B cell (primary cell): Measurements from ENCODE around the gene CYP4F3. TPM values are rescaled to one million over a fixed set of nuclear protein-coding genes. Genes with fewer than 3 reads are reported as not detected.

Experiments
- ATAC-seq: fragments of 200-7000 bp; cut with Tn5 transposase; one replicate; pipeline ENCODE4 v1.10.0; 2021; ENCODE audit warnings: low read depth, mild to moderate bottlenecking, moderate number of reproducible peaks, moderate library complexity
- CTCF ChIA-PET: fragments of 350-600 bp; sonication (Branson Sonifier 250); formaldehyde crosslinking; loops from one replicate; lab custom pipeline; 2021; ENCODE audit warnings: antibody characterized with exemption, inconsistent platforms; lab: Charles Lee
- POLR2A ChIA-PET: fragments of 350-600 bp; sonication (Branson Sonifier 250); formaldehyde crosslinking; loops from one replicate; lab custom pipeline; 2021; ENCODE audit warnings: antibody characterized with exemption; lab: Charles Lee
- DNase-seq: peaks from one replicate; pipeline ENCODE4 v3.0.0; 2013
- H2AFZ ChIP-seq: 2 replicates; pipeline ENCODE4 v1.6.1; 2012; ENCODE audit warnings: mild to moderate bottlenecking, low read depth, low read length; ENCODE audit not compliant: insufficient read depth, poor library complexity, severe bottlenecking
- H3K27ac ChIP-seq, 2 donors: 1 replicate in 1 of 2; 2 replicates in 1 of 2; pipeline ENCODE4 v1.5.1; 2012 to 2013; ENCODE audit warnings: low read length in 2 of 2, mild to moderate bottlenecking in 2 of 2, moderate library complexity in 1 of 2
- H3K27me3 ChIP-seq, 4 experiments: fragments of 200-600 bp in 1 of 4; sonication (generic) in 1 of 4; replicated peaks in 1 of 4; 1 replicate in 2 of 4; 2 replicates in 2 of 4; pipeline versions ENCODE4 v1.6.1 to v1.7.0; 2013 to 2016; ENCODE audit warnings: low read length in 3 of 4, mild to moderate bottlenecking in 2 of 4, mixed read lengths in 1 of 4, moderate library complexity in 1 of 4; ENCODE audit not compliant: insufficient read depth in 4 of 4, control insufficient read depth in 3 of 4; ENCODE audit errors: control extremely low read depth in 1 of 4
- H3K36me3 ChIP-seq, 2 experiments: replicated peaks in 1 of 2; 1 replicate in 1 of 2; 2 replicates in 1 of 2; pipeline versions ENCODE4 v1.6.1 to v1.7.1; 2013; ENCODE audit warnings: low read length in 1 of 2; ENCODE audit not compliant: insufficient read depth in 2 of 2, control insufficient read depth in 1 of 2; ENCODE audit errors: control extremely low read depth in 1 of 2, extremely low read depth in 1 of 2
- H3K4me1 ChIP-seq, 2 donors: fragments of 200-600 bp in 1 of 2; sonication (generic) in 1 of 2; 1 replicate in 1 of 2; 2 replicates in 1 of 2; pipeline versions ENCODE4 v1.5.1 to v1.6.1; 2013 to 2017; ENCODE audit warnings: low read length in 2 of 2; ENCODE audit not compliant: control insufficient read depth in 2 of 2, insufficient read depth in 2 of 2
- H3K4me2 ChIP-seq: replicated peaks from 2 replicates; pipeline ENCODE3; 2012; ENCODE audit warnings: mild to moderate bottlenecking, low read depth, low read length; ENCODE audit not compliant: poor library complexity, severe bottlenecking
- H3K4me3 ChIP-seq, 5 experiments: fragments of 200-600 bp in 1 of 5; sonication (generic) in 1 of 5; 1 replicate in 3 of 5; 2 replicates in 2 of 5; pipeline versions ENCODE4 v1.5.1 to v1.7.0; 2011 to 2016; ENCODE audit warnings: low read length in 4 of 5, mild to moderate bottlenecking in 4 of 5, low read depth in 2 of 5, control low read depth in 1 of 5, moderate library complexity in 1 of 5; ENCODE audit not compliant: insufficient read depth in 1 of 5; ENCODE audit errors: control extremely low read depth in 1 of 5, extremely low read depth in 1 of 5
- H3K79me2 ChIP-seq: fragments of 200-600 bp; sonication (generic); one replicate; pipeline ENCODE4 v1.6.0; 2016; ENCODE audit warnings: low read length; ENCODE audit not compliant: control insufficient read depth, insufficient read depth
- H3K9ac ChIP-seq: fragments of 200-600 bp; sonication (generic); 2 replicates; pipeline ENCODE4 v1.6.1; 2017; ENCODE audit warnings: mild to moderate bottlenecking, low read length, moderate library complexity
- H3K9me3 ChIP-seq, 3 donors: one replicate each; pipeline versions ENCODE4 v1.6.1 to v1.7.1; 2013; ENCODE audit warnings: low read length in 2 of 3; ENCODE audit not compliant: control insufficient read depth in 2 of 3, insufficient read depth in 1 of 3; ENCODE audit errors: control extremely low read depth in 1 of 3
- H4K20me1 ChIP-seq: 2 replicates; pipeline ENCODE4 v1.6.0; 2012; ENCODE audit warnings: mild to moderate bottlenecking, low read length; ENCODE audit not compliant: insufficient read depth, control insufficient read depth, poor library complexity, severe bottlenecking
- H3K27ac Mint-ChIP-seq: one replicate; pipeline ENCODE4 v1.8.0; 2021; ENCODE audit warnings: mixed read lengths
- H3K27me3 Mint-ChIP-seq: one replicate; pipeline ENCODE4 v1.8.0; 2021; ENCODE audit warnings: mixed read lengths
- H3K4me1 Mint-ChIP-seq: one replicate; pipeline ENCODE4 v1.8.0; 2021; ENCODE audit warnings: mixed read lengths
- H3K4me3 Mint-ChIP-seq: one replicate; pipeline ENCODE4 v1.8.0; 2021; ENCODE audit warnings: mixed read lengths
- H3K9me3 Mint-ChIP-seq: one replicate; pipeline ENCODE4 v1.8.0; 2022; ENCODE audit warnings: mixed read lengths; ENCODE audit not compliant: insufficient read depth
- CTCF ChIP-seq: fragments of 200-600 bp; IDR thresholded peaks from one replicate; pipeline ENCODE4 v1.8.0; 2022; ENCODE audit warnings: antibody characterized with exemption, mild to moderate bottlenecking
- EZH2 ChIP-seq: IDR thresholded peaks from 2 replicates; pipeline ENCODE4 v1.6.1; 2012; ENCODE audit warnings: borderline replicate concordance, low read depth, mild to moderate bottlenecking, moderate library complexity, low read length; ENCODE audit not compliant: insufficient read depth, poor library complexity, severe bottlenecking
- WGBS: methylation state at CpG from one replicate; pipeline ENCODE4 v1.1.5; 2013; ENCODE audit warnings: missing lambda C conversion rate; ENCODE audit not compliant: insufficient coverage; 5-methylcytosine and 5-hydroxymethylcytosine counted together
- intact Hi-C: fragments of 100-400 bp; cut with micrococcal nuclease; formaldehyde crosslinking; loops from one replicate; pipeline ENCODE4 v1.10.0; 2022
- polyA plus RNA-seq: library from polyadenylated mRNA; depleted of rRNA; stranded (reverse); fragments of >200 nt; gene quantifications from 2 replicates; pipeline ENCODE4 v1.2.3, GENCODE V29; 2012
- total RNA-seq, 2 donors: library from RNA; stranded (reverse); fragments of 120-200 nt in 1 of 2; gene quantifications; 1 replicate in 1 of 2; 2 replicates in 1 of 2; pipeline versions ENCODE4 v1.2.3 to v1.2.4, GENCODE V29; 2013 to 2022

The CYP4F3 gene
- total and polyA plus RNA-seq, 2 donors (not counting 1 experiment from before 2014, with no cell fraction given): not detected

GRCh38 chr19:15684828-15685227, 44.1 kb downstream of the CYP4F3 start:
- intact Hi-C loops: no loop called here
- Histone ChIP-seq H3K9me3 (peaks cover 0 to 3% (median 0%) of the 10 kb centered on the region in 3 donors), H3K27ac (no peak overlapping the region), H3K4me3 (no peak overlapping the region), H3K4me1 (no peaks in the 10 kb centered on the region), H3K27me3 (peaks cover 0 to 32% (median 4%) of the 10 kb centered on the region in 4 experiments), H3K36me3 (no peaks in the 10 kb centered on the region), H2AFZ (no peak overlapping the region), H3K4me2 (no peak overlapping the region), H3K9ac (no peak overlapping the region), H3K79me2 (no peaks in the 10 kb centered on the region), H4K20me1 (no peaks in the 10 kb centered on the region)
- H3K4me3 Mint-ChIP-seq: no peak overlapping the region
- H3K9me3 Mint-ChIP-seq: peaks cover 10% of the 10 kb centered on the region
- ATAC-seq (no peak), DNase-seq (no peak)
- WGBS: 23% methylated on average over 9 of the region's 9 CpGs
- ChIA-PET POLR2A (no interaction called here), CTCF (no interaction called here)
- no peak overlapping the region for H3K27ac Mint-ChIP-seq
- H3K27me3 Mint-ChIP-seq: peaks cover 62% of the 10 kb centered on the region
- H3K4me1 Mint-ChIP-seq: no peaks in the 10 kb centered on the region
- TF ChIP-seq CTCF (no peak), EZH2 (no peak)

DNA sequence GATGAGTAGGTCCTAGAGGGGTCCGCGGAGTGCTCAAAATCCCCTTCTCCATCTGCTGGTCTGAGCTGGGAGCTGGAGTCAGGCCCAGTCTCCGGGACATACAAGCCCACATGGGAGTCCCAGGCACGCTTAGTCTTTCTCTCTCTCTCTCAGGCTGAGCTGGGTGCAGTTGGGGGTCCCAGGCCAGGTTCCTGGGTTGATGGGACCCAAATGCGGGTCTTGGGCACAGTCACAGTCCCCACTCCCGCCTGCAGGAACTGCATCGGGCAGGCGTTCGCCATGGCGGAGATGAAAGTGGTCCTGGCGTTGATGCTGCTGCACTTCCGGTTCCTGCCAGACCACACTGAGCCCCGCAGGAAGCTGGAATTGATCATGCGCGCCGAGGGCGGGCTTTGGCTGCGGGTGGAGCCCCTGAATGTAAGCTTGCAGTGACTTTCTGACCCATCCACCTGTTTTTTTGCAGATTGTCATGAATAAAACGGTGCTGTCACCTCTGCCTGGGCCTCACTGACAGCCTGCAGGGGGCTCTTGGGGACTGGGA, 56.0 kb downstream of the CYP4F3 start:
- intact Hi-C loops: no loop called here
- DNase-seq (no peak), ATAC-seq (no peak)
- Histone ChIP-seq H3K27me3 (peaks cover 0 to 11% (median 3%) of the 10 kb centered on the region in 4 experiments), H4K20me1 (no peaks in the 10 kb centered on the region), H3K4me1 (no peaks in the 10 kb centered on the region), H3K27ac (no peak overlapping the region), H3K79me2 (no peaks in the 10 kb centered on the region), H3K4me2 (no peak overlapping the region), H2AFZ (no peak overlapping the region), H3K4me3 (no peak overlapping the region), H3K9me3 (peaks cover 0 to 14% (median 0%) of the 10 kb centered on the region in 3 donors), H3K9ac (no peak overlapping the region), H3K36me3 (no peaks in the 10 kb centered on the region)
- 71% methylated on average over 19 of the region's 19 CpGs for WGBS
- H3K9me3 Mint-ChIP-seq: no peaks in the 10 kb centered on the region
- no peak overlapping the region for H3K4me3 Mint-ChIP-seq
- ChIA-PET CTCF (no interaction called here), POLR2A (no interaction called here)
- peaks cover 35% of the 10 kb centered on the region for H3K27me3 Mint-ChIP-seq
- TF ChIP-seq CTCF: no peak
- no peak overlapping the region for H3K27ac Mint-ChIP-seq
- H3K4me1 Mint-ChIP-seq: no peaks in the 10 kb centered on the region
